T-helper 1 cell (primary cell): ENCODE data around the gene METRNL.

Source experiments
- DNase-seq, 5 donors: peaks; one replicate each; pipeline ENCODE4 v3.0.0-alpha.2; 2012 to 2020

METRNL gene

DNA sequence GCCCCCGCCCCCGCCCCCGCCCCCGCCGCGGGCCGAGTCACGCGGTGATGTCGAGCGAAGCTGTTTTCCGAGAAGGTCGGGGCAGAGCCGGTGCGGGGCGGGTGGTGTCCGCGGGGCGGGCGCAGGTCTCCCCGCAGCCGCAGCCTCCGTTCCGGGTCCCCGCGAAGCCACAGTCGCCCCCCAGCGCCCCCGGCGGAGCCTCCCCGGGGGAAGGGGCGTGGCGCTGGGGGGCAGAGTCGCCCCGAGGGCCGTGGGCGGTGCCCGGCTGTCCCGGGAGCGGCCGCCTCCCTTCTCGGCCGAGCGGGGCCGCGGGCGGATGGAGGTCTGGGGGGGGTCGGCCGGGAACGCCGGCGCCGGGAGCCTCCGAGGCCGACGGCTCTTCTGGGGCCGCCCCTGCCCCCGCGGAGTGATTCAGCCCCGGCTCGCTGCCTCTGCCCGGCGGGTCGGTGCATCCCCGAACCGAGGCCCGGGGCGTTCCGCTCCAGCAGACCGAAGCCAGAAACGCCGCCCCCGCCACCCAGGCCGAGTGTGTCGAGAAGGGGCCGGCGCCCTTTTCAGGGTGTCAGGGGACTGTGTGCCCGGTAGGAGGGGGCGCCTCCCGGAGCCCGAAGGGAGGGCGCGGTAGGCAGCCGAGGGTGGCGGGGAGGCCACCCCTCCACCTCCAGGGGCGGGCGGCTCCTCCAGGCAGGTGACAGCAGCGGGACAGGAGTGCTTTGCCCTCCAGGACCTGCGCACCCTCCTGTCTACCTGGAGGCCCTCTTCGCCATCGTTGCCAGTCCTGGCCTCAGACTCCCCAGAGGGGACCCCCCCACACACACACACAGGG is 1.7 kb downstream of the METRNL start:
- DNase-seq: peak in 2 of 5 donors; percentile 34 to 42

DNA sequence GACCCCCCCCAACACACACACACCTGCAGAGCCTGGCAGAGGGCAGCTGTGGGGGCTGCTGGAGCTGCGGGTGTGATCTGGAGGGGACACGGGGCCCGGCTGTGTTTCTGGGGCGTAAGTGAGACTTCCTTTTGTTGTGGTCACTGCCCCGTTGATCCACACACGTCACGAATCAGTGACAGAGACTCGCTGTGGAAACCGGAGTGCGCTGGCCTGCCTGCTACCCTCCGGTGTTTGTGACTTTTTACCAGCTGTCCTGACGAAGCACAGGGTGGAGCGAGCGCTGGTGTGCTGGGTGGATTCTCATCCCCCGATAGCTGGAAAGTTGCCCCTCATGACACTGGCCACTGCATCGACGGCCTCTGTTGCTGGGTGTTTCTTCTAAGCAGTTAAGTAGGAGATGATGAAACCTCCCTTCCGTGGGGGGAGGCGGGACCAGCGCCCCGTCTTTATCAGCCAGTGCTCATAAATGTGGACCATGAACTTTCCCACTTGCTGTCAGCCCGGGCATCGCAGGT is 2.3 kb downstream of the METRNL start:
- no peak for DNase-seq

GRCh38 chr17:83082424-83082823 is 3.0 kb downstream of the METRNL start:
- no peak for DNase-seq

DNA sequence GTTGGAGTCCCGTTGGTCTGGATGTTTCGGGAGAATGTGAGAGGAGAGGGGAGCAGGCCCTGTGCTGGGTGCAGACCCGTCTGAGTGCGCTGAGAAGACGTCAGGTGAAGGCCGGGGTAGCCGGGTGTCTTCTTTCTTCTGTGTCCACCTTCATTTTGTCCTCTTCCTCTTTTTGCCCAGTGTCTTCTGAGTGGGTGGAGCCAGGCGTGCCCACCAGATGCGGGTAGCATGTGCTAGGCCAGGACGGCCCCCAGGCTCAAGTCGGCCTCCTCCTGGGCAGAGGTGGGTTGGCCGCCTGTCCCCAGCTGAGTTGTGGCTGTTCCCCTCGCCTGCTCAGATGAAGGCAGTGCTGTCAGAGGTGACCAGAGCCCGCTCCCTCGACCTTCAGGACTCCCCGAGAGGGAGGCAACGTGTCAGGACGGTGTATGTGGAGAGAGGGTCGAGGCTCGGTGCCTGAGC is 3.5 kb downstream of the METRNL start:
- no peak for DNase-seq

GRCh38 chr17:83083368-83084201 is 4.2 kb downstream of the METRNL start:
- DNase-seq: peak in 2 of 5 donors; percentile 25 to 82

DNA sequence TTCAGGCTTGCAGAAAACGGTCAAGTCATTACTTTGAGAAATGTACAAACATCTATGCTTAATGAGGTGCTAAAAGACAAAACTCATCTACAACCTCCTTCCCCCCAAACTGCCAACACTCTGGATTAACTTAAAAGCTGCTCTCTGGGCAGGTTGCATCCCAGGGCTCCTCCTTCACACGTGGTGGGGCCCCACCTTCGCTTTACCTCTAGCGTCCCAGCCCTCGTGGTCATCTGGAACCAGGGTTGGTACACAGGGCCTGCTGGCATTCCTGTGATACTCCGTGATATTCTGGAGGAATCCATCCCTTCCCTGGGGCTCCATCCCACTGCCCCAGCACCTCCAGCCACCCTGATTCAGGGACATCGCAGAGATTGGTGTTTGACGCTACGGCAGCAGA is 4.8 kb downstream of the METRNL start:
- no peak for DNase-seq

- DNase-seq: no peak
These were observed 5.2 kb downstream of the METRNL start for GRCh38 chr17:83084621-83085056.

GRCh38 chr17:83085103-83085502 is 5.7 kb downstream of the METRNL start:
- no peak for DNase-seq

DNA sequence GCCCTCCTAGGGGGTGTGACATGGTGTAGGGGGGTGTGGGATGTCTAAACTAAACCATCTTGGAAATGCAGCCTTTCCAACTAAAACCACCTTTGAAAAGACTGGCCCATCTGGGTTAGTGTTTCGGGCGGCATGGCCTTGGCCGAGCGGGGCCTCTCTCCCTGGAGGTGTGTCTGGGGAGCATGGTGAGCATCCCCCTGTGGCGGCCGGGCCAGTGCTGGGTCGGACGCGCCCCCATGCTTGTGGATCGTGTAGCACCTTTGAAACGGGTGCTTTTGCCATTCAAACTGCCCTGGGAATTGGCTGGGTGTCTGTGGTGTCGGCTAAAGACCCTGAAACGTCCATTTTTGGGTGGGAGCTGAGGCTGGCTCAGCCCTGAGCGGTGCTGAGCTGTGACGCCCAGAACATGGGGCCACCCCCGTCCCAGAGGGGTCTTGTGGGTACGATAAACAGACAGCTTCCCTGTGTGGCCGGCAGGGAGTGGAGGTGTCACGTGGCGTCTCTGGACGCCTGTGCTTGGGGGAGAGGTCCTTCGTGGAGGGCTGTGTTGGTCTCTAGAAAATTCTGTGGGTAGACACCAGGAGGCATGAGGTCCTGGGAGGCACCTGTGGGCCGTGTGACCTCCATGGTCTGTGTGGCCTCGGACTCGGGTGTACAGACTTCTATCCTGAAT is 6.3 kb downstream of the METRNL start:
- no peak for DNase-seq

- no peak for DNase-seq
These were observed 6.9 kb downstream of the METRNL start for GRCh38 chr17:83086199-83086880.

GRCh38 chr17:83086907-83087787 is 7.7 kb downstream of the METRNL start:
- DNase-seq: no peak

GRCh38 chr17:83087788-83088360 is 8.5 kb downstream of the METRNL start:
- DNase-seq: no peak

DNA sequence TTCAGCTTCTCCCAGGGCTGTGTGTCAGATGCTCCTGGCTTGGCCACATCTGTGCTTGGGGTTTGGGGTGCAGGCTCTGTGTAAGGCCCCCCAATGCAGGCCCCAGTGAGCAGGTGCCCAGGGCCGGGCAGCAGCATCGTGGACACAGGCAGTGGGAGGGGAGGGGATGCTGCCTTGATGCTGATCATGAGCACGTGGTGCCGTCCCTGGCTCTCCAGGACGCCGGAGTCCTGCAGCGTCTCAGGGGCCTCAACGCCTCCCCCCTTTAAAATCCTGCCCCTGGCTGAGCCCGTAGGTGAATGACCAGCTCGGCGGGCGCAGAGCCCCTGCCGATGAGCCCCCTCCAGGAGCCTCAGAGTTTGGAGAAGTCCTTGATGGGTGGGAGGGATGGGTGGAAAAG is 9.0 kb downstream of the METRNL start:
- no peak for DNase-seq

GRCh38 chr17:83088909-83089308 is 9.5 kb downstream of the METRNL start:
- no peak for DNase-seq

DNA sequence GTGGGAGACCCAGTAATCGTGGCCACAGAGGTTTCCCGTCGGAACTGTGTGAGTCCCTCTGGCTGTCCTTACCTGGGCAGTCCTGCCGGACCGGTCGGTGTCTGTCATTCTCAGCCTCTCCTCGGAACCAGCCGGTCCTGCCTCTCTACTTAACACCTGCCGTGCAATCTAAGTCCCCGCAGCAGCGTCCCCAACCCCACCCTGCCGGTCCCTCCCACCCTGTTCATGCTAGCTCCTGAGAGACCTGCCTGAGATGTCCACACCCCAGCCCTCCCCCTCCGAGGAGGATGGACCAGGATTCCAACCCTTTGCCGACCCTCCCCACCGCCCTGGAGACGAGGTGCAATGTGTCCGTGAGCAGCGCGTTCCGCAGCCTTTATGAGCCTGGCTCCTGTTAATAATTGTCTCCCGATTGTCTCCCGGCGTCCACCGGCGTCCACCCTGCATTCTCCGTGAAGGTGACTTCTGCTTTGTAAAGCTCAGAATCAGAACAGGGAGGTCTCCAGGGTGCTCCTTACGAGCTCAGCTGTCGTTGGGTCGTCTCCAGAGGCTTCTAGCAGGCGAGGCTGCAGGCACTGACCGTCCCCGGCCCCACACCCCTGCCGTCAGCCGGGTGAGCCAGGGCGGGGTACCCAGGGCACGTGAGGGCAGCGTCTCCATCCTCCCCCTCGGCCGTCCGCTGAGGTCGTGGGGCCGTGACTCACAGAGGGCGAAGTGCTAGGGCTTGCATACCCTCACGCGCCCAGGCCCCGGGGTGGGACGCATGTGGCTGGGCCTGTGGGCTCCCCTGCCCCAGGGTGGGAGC is 10.1 kb downstream of the METRNL start:
- DNase-seq: no peak

GRCh38 chr17:83090444-83091256 is 11.2 kb downstream of the METRNL start:
- DNase-seq: no peak

GRCh38 chr17:83091257-83092141 is 12.1 kb downstream of the METRNL start:
- DNase-seq: no peak

- DNase-seq: no peak
These were observed 12.8 kb downstream of the METRNL start for GRCh38 chr17:83092186-83092585.
